ENCODE results near the gene KCND3.

KCND3 gene

GRCh38 chr1:111989531-111990025 is at the start of gene KCND3:
TSS of gene KCND3 (minus strand) at chr1:111989668.
- DNase-seq = no peak

- DNase-seq = no peak
Measured at GRCh38 chr1:112034277-112034676, 44.8 kb upstream of the KCND3 start.

GRCh38 chr1:112033439-112034120 is 44.1 kb upstream of the KCND3 start:
- no peak for DNase-seq

- no peak for DNase-seq
Measured at GRCh38 chr1:112030157-112030556, 40.7 kb upstream of the KCND3 start.

GRCh38 chr1:112027696-112028095 is 38.2 kb upstream of the KCND3 start:
- DNase-seq = no peak

- DNase-seq = no peak
Measured at GRCh38 chr1:112026501-112026900, 37.0 kb upstream of the KCND3 start.

DNA sequence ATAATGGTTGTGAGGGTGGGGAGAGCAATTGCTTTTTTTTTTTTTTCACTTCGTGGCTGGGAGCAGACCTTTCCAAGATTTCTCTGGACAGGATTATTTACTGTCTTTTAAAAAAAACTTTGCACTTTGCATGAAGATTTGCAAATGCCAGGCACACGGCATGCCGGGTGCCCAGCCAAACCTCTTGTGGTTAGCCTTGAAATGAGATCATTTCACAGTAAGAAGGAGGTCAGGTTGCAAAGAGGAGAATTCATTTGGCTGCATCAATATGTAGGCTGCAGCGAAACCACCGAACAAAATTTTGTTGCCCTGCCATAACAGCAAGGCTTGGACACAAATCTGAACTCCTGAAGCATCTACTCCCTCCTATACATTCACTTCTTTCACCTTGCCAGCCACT is 36.5 kb upstream of the KCND3 start:
- no peak for DNase-seq

DNA sequence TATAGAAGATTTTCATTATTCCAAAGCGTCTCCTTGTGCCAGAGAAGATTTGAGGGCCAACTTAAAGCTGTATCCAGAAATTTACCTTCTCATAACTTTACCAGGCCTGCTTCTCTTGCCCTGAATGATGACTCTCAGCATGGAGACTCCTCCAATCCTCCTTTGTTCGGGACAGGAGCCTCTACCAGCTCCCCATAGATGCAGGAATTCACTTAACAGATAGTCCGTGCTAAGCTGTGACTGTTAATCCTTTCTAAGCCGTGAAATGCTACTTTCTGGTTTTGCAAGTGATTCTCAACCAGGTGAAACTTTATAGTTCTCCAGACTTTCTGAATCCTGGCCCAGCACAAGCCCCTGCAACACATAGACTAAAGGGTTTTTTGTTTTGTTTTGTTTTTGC is 31.8 kb upstream of the KCND3 start:
- DNase-seq = no peak

DNA sequence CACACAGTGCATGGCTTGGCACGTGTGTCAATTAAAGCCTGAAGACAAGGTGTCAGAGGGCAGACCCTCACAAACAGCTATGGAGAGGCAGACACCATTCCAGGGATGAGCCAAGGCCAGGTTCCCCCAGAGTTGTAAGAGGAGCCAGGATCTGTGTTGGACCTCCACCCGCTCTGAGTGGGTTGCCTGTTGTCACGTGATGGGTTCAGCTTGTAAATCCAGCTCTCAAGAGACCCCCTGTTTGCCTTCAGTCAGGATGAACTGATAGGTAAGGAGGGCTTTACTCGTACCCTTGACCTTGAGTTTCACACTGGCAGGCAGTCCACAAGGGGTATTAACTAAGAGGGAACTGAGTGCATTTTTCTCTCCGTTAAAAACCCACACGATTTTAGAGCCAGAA is 27.7 kb upstream of the KCND3 start:
- DNase-seq = no peak

DNA sequence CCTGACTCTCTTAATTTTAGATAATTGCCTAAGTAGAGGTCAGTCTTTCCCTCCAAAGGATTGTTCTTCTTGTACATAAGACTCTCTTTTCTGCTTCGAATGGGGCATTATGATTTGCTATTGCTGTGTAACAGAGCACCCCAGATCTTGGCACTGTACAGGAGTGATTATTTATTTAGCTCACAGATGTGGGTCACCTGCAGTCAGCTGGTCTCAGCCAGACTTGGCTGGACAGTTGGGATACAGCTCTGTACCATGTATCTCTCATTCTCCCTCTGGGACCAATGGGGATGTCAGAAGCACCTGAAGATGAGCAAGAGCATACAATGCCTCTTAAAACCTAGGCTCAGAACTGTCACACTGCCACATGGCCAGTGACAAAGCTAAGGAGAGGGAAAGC is 23.4 kb upstream of the KCND3 start:
- DNase-seq = no peak

DNA sequence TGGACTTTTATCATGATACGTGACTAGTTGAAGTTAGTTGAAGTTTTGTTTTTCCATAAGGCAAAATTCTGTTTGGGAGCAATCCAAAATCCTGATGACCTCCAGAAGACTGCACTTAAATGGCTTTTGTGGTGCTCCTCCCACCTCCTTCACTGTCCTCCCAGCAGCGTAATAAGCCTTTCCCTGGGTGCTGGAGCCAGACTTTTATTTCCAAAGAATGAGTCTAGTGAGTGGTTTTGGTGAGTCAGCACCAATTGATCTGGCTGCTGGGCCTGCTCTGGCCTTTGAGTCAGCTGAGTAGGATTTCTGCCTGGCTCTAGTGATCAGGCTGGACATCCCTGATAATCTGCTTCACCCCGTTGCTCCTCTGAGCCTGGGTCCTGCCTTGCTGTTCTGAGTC is 21.7 kb upstream of the KCND3 start:
- DNase-seq = no peak

- no peak for DNase-seq
Measured at GRCh38 chr1:112007169-112007568, 17.7 kb upstream of the KCND3 start.

DNA sequence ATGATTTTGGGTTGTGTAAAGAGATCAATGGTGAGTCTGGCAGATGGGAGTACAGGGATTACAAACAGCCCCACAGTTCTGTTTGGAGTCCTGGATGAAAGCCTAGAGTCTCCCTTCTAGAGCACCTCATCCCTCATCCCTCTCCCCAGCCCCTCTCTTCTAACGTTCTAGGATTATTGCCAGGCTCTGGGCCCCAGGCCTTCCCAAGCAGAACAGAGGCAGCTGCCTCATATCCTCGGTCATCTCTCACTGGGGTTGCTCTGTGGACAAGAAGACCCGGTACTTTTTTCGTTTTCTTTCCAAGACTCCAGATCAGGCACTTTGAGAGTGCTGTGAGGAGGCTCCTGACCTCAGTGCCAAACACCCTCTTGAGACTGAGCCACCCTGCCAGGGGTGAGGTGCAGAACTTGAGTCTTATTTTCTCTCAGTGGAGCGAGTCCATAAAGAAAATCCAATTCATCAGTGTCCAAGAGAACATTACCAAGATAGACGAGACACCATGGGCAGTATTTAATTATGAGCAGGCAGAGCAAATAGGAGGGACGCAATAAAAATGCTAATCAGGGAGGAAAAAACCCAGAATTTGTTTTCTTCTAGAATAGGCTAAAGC is 17.1 kb upstream of the KCND3 start:
- DNase-seq = no peak

DNA sequence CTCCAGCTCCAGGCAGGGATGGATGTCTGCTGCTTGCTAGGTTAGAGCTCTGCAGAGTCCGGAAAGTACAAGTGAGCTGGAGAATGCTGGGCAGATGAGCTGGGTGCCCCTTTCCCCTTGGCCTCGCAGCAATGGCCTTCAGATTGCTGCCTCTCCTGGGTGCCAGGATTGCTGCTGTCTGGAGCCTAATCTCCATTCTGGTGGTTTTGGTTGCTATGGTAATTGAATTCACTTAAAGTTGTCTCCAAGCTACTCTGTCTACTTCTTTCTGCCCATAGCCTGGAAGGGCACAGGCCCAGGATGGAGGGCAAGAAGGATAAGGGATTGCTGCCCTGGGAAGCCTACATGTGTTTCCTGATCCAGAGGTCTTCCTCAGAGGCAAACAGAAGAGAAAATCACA is 14.6 kb upstream of the KCND3 start:
- DNase-seq = no peak

GRCh38 chr1:112002514-112002913 is 13.0 kb upstream of the KCND3 start:
- no peak for DNase-seq

GRCh38 chr1:112001436-112001835 is 12.0 kb upstream of the KCND3 start:
- no peak for DNase-seq

GRCh38 chr1:112000048-112000447 is 10.6 kb upstream of the KCND3 start:
- DNase-seq = no peak

GRCh38 chr1:111998332-111998731 is 8.9 kb upstream of the KCND3 start:
- no peak for DNase-seq

- no peak for DNase-seq
Measured at GRCh38 chr1:111992476-111992875, 3.0 kb upstream of the KCND3 start.

- DNase-seq = no peak
Measured at GRCh38 chr1:111990878-111991718, 1.6 kb upstream of the KCND3 start.

DNA sequence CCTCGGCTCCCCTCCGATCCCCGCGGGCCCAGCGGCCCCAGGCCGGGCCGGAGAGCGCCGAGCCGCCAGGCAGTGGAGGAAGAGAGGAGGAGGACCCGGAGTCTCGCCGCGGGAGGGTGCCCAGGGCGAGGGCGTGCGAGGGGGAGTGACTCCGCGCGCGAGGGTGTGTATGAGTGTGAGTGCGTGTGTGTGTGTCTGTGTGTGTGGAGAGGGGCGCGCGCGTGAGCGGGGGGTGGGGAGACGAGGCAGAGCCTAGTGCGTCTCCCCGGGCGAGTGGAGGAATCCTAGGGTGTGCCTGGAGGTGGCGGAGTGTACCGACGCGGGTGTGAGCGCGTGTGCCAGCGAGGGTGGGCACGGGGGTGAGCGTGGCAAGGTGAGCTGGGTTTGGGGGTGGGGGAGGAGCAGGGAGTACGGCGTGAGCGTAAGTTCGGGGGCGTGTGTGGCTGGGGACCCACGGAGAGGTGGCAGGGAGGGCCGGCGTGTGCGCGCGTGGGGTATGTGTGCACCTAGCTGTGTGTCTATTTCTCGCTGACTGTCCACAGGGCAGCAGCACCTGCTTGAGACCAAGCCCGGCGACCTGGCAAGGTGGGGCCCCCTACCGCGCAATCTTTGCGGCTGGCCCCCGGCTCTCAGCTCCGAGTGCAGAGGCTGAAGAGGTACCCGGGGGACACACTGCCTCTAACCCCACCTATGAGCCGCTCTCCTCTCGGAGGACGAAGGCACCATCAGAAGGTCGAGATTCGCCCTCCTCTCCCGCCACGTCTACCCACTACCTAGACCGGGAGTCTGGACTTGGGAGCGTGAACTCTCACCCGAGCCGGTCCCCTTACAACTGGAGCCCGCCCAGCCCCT is 784 bp upstream of the KCND3 start:
- DNase-seq = no peak

GRCh38 chr1:111988743-111989453 is 570 bp downstream of the KCND3 start:
- no peak for DNase-seq
